GM19238 (cell line): Measurements from ENCODE around the gene TMEM214.

Experiments
- DNase-seq: peaks from one replicate; pipeline ENCODE4 v3.0.0; 2011; ENCODE audit warnings: low spot score; ENCODE audit not compliant: insufficient read length

Gene TMEM214

DNA sequence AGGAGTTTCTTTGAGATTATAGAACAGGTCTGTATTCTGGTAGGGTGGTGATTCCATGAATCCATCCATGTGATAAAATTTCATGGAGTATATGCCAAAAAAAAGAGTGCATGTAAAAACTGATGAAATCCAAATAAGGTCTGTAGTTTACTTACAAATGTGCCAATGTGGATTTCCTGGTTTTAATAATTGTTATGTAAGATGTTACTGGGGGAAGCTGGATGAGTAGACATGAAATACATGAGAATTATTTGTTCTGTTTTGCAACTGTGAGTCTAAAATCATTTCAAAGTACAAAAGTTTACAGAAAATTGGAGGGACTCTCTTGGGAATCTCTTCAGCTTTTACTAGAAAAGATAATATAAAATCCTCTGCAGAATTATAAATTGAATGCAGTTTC lies 23.7 kb upstream of the TMEM214 start:
- no peak for DNase-seq

DNA sequence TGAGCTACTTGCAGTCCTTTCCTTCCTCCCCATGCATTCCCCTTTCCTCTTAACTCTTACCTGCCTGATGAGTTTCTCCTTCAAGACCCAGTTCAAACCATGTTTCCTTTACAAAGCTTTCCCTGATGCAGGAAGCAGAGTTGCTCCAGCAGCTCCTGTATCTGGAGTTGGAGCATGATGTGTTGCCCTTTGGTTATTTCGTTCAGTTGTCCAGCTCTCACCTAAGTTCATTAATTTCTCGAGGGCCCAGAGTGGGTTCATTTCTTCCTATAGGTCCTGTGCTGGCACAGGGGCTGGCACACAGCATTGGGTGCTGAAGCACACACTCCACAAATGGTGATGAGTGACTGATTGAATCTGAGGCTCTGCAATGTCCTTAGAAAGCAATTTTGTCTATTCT lies 23.0 kb upstream of the TMEM214 start:
- DNase-seq = no peak

DNA sequence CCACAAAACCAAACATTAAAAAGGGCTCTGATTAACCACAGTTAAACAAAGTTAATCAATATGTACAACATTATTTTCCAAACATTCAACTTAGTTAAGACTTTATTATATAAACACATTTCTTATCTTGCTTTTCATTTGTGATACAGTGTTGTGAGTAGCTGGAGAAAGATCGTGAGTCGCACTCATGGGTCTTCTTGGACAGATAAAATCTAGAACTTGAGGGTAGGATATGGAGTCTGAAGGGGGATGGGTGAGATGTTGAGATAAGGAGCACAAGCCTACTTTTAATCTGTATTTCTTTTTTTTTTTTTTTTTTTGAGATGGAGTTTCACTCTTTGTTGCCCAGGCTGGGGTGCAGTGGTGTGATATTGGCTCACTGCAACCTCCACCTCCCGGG lies 22.6 kb upstream of the TMEM214 start:
- no peak for DNase-seq

DNA sequence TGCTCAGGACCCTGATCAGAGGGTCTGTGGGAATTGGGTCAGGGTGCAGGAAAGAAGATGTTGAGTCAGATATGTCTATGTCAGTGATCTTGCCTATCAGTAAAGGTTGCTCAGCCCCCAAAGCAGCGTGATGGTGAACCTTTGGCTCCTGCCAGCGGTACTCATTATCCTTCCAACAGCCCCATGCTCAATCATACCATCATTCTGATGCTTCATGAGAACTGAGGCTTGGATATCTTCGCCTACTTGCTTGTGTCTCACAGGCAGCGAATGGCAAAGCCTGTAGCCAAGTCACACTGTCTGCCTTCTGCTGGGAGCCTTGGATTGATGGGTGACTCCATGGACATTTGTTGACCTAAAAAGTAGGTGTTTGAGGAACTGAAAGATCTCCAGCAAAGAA lies 19.0 kb upstream of the TMEM214 start:
- no peak for DNase-seq

DNA sequence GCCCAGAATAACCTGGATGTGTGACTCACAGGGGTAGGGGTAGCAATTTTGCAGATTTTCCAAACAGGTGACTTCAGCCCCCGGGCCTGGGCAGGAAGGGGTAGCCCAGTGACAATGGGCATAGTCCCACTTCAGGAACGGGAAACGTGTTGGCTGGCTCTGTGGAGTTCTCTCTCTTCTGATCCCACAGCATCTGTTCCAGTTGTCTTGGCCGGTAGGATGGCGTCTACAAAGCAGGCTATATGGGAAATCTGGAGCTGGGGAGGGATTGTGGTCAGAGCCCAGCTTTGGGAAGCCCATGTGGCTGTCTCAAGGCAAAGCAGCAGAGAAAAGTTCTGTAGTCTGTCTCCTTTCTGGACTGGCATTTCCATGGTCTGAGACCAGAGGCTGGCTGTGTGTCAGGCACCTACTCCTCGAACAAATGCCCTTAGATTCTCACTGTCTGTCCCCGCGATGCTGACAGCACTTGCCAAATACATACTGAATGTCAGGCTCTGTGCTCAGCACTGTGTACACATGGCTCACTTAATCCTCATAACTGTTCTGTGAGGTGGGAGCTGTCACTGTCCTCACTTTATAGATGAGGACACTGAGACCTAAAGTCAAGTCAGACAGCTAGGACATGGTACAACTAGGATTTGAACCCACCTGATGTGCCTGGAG lies 17.9 kb upstream of the TMEM214 start:
- no peak for DNase-seq

DNA sequence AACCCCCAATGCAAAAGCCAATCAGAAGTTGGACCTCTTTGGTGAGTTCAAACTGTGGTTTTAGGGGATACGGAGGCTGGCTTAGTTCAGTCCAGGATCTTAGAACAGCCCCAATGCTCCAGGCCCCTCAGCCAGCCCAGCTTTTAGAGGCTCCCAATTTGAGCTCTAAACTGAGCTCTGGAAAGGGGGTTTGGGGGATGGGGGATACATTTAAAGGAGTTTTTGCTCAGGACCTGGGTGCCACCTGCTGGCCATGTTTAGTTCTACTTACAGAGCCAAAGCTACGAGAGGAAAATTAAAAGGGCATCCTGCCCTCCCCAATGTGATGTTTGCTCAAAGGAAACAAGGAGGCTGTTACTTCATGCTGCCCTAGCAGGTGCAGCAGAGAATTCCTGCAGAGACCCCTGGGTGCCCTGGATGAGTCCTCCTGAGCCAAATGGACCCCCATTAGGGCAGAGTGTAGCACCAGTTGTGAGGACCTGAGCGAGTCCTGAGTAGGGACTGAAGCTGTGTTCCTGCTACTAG lies 15.9 kb upstream of the TMEM214 start:
- peak; percentile 46 for DNase-seq

DNA sequence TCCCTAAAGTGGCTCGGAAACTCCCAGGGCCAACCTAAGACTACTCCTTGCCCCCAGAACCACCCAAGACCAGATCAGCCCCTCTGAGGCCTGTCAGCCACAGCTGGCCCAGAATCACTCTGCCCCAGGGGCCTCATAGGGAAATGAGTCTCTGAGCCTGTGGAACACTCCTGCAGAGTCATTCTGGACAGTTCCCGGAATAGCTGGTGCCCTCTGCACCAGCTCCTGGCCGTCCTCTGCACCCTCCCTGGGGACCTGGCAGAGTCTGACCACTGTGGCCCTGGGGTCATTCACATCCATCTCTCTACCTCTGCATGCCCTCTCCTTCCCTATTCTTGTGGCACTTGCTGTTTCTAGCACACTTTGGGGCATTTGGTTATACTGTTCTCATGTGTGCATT lies 14.6 kb upstream of the TMEM214 start:
- DNase-seq = no peak

DNA sequence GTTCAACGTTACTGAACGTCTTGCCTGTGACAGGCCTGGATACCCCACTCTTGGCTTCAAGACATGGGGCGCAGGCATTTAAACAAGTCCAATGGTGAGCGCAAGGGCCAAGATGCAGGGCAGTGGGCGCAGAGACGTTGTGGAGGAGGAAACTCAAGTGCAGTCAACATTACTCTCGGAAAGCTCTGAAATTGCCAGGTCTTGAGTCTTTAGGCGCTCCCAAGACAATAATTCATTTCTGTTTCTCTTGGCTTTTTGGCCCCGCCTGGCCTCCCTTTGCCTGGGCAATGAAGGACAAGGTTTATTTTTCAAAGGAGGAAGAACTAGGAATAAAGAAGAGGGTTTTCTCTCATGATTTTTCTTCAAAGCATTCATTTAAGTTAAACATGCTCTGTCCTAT lies 13.3 kb upstream of the TMEM214 start:
- no peak for DNase-seq

DNA sequence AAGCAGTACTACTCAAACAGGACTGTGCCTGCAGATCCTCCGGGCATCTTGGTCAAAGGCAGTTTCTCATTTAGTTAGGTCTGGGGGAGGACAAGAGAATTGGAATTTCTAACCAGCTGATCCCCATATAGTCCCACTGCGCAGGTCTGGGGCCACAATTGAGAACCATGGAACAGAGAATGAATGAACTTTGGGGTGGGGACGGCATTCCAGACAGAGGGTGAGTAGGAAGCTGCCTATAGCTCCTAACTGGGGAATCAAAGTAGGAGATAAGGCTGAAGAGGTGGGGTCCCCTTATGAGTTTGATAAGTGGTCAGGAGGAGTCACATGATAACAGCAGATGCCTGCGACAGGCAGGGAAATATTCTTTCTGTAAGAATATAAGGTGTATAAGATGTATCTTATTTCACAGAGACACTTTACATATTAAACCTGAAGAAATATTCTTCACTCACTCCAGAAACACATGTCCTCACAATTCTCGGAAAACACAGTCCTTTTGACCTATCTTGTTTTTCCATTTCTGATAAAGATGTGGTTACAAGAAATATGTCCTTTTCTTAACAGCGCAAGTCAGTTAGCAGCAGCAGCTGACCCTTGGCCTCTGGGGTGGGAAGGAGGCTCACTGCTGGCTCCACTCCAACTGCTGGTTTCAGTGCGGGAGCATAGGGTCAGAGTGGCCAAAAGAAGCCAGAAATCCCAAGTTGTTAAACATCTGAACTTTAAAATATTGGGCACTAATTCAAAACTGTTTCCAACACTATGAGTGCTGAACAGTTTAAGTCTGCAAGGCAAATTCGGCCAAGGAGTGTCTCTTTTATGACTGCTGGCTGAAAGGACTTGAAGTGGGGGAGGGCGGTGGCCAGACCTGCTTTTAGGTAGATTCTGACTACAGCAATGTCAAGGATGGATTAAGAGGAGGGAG lies 12.6 kb upstream of the TMEM214 start:
- no peak for DNase-seq

DNA sequence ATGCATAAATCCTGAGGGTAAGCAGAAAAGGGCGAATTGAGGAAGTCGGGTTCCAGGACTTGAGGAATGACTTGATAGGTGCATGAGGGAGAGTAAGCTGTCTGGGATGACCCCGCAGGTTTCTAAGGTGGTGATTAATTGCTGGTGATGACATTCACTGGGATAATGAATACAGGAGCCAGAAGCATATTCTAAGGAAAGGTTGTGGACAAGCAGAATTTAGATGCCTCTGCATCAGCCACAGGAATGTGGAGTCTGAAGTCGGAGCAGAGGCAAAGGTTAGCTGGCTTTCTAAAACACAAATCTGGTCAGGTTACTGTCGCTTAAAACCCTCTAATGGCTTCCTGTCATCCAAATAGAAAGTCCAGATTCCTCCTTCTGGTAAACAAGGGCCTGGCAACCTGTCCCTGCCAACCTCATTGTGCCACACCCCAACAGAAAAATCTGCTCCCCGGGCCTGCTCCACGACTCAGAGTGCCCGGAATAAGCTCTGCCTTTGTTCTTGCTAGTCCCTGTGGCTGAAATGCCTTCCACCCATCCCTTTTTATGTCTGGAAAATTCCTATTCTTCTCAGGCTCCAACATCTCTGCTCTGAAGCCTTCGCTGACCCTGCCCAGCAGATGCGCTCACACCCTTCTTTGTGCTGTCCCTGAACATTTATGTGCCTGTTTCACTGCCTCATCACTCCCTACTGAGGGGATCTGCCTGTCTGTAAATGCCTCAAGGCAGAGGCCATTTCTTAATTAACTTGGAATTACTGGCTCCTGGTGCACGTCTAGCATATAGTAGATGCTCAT lies 11.3 kb upstream of the TMEM214 start:
- DNase-seq = no peak

DNA sequence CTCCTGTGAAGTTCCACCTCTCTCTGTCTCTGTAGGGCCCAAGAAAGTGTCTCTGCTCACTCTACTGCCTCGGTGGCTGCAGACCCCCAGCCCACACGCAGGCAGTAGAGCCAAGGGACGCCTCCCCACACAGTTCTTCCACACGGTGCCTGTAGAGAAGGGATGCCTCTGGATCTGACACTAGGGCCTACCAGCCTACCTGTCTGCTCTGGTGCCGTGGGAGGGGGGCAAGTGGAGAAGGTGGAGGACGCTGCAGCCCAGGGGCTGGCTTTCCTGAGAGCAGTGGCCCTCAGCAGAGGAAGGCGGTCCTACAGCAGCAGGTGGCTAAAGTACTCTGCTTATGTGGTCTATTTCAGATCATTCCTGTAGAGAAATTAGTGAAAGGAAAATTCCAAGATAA lies 9.0 kb upstream of the TMEM214 start:
- DNase-seq = no peak

DNA sequence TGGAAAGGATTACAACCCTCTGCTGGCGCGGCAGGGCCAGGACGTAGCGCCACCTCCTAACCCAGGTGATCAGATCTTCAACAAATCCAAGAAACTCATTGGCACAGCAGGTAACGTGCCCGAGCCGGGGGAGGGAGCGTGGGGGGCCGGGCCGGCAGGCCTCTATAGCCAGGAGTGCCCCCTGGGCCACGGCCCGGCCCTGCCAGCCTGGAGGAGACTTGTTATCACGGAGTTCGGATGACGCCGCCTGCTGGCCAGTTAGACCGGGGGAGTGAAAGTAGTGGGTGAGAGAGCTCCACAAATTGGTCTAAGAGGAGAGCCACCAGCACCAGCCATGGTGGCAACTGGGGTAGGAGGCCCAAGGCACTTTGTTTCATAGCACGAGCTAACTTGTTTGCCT lies 8.6 kb upstream of the TMEM214 start:
- DNase-seq = no peak

DNA sequence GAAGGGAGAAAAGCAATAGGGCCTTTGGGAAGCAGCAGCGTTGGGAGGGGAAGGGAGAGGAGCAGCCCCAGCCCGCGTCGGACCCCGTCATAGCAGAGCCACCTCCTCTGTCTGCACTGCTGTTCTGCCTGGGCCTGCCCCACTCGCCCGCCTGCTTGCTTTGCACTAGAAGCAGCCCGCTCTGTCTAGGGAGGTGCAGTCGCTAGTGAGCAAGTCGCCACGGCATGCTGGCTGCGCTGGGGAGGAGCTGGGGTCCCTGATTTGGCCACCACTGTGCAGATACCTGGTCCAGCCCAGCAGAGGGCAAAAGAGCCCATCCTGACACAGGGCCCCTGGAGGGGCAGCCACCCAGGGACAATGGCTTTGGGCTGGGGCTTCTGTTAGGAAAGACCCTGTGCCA lies 8.0 kb upstream of the TMEM214 start:
- DNase-seq = no peak

DNA sequence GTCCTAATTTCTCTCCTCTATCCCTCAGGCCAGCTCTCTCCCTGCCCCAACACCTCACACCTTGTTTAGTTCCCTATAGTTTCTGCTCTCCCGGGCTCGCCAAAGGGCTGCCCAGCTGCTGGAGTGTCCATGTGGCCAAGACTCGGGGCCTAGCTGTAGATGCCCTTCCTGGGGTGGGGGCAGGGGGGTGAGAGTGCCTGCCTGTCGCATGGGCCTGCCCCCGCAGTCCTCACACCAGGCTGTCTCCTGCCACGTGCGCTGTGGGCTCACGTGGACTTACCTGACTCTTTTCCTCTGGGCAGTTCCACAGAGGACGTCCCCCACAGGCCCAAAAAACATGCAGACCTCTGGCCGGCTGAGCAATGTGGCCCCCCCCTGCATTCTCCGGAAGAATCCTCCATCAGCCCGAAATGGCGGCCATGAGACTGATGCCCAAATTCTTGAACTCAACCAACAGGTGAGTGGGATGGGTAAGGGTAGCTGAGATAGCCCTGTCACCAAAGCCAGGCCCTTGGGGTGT lies 7.4 kb upstream of the TMEM214 start:
- DNase-seq = no peak

DNA sequence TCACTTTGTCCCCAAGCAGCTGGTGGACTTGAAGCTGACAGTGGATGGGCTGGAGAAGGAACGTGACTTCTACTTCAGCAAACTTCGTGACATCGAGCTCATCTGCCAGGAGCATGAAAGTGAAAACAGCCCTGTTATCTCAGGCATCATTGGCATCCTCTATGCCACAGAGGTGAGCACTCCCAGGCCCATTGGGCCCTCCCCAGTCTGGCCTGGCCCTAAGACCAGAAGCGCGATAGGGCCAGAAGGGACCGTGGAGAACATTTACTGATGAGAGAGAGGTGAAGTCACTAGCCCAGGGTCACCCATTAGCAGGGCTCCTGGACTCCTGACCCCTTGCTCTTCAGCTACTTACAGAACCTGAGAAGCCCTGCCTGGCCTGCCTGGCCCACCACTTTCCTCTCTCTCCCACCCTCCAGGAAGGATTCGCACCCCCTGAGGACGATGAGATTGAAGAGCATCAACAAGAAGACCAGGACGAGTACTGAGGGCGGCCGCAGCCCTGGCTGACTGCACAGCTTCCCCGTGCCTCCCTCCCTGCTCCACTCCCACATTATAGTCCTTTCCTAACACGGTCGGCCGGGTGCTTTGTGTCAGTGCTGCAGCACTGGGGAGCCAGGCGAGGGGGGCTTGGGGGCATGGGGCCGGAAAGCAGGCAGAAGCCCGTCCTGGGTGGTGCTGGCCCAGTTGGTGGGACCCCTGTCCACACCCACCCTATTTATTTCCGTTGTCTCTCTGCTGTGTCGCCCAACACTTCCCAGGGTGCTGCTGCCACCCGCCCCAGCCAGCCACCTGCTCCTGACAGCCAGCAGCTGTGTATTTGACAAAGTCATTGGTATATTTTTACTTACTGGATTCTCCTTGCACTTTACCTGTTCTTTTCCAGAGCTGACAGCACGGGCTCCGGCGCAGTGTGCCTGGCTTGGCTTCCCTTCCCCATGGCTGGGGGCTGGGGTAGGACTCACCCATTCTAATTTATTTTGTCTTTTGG lies 6.6 kb upstream of the TMEM214 start:
- no peak for DNase-seq

DNA sequence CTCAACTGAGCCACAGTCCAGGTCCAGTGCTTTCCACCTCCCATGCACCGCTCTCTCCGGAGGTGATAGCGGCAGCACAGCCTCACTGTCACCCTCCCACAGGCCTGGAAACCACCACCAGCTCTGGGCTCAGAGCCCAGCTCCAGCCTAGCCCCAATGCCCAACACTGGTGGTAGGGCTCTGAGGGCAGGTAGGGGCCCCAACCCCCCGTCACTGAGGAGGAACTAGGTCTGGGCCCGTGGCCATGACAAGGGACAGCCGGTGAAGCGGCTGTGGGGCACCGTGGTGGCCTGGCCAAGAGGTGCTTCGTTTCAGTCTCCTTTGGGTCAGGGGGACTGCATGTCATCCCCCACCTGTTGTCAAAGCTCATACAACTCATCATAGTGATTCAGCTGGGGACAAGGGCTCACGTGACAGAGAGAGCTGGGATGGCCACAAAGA lies 5.5 kb upstream of the TMEM214 start:
- no peak for DNase-seq

DNA sequence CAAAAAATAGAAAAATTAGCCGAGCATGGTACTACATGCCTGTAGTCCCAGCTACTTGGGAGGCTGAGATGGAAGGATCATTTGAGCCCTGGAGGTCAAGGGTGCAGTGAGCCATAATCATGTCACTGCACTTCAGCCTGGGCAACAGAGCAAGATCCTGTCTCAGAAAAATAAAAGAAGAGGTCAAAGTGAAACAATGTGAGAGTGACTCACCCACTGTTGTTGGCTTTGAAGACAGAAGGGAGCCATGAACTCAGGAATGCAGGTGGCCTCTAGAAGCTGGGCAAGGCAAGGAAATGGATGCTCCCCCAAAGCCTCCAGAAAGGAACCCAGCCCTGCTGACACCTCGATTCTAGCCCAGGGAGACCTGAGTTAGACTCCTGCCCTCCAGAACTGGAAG lies 3.7 kb upstream of the TMEM214 start:
- no peak for DNase-seq

DNA sequence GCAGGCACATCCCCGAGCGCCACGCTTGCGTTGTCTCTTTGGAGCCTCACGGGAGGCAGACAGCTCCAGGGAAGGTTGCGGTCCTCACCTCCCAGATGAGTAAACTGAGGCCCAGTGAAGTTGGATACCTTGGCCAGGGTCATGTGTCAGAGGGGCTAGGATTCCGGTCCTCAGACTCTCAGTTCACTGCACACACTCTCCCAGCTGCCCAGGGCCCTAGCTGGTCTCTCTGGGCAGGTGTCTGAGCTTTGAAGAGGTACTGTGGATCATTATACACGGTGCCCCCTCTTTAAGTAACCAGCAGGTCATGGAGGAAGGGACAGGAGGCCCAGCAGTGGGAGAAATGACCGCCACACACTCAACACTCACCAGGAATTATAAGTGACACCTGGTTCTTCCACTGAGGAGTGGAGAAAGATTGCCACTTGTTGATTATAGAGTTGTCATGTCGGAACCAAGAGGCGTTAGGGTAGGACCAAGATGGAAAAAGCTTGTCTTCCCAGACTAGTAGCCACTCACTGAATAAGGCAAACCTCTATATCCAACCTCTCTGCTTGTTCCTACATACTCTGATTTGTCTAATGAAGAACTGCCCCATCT lies 588 bp downstream of the TMEM214 start:
- DNase-seq = no peak

DNA sequence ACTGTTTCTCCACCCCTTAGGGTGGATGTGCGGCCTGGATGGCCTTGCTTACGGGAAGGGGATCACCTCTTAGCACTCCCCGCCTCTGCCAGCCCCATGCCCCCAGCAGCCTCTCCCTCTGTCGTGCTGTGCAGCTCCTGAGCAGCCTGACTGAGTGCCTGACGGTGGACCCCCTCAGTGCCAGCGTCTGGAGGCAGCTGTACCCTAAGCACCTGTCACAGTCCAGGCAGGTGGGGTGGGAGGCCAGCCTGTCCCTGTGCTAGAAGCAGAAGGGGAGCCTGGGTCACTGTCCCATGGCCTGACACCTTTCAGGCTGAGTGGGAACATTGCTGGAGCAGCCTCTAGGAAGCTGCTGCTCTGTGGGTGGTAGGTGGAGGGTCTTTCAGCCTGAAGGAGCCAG lies 5.2 kb downstream of the TMEM214 start:
- DNase-seq = no peak
